ENCODE data around the gene NAV1.

GRCh38 chr1:201500670-201501120 is 38.2 kb upstream of the NAV1 start:
- no peak for TF ChIP-seq REST (IDR thresholded peaks at IDR 0.05; ENCODE audit: insufficient read depth in 1 of 2, low read depth in 2 of 2, low read length in 2 of 2)
- TF ChIP-seq SIN3A (IDR thresholded peaks at IDR 0.05; ENCODE audit: borderline replicate concordance, insufficient read depth, low read length), result no peak
- TF ChIP-seq POLR2AphosphoS5 (IDR thresholded peaks at IDR 0.05; ENCODE audit: low read depth, low read length), result no peak
